ENCODE measurements around the gene TBL1Y. TPM values are rescaled to one million over a fixed set of nuclear protein-coding genes. Genes with fewer than 3 reads are reported as not detected.

Gene TBL1Y
- total RNA-seq, 2 experiments from 2014 or later, result 0.16 to 0.18 TPM

GRCh38 chrY:6977783-6978182 lies 67.3 kb downstream of the TBL1Y start:
- no peaks in the 10 kb centered on the region for H3K4me1 Mint-ChIP-seq (ENCODE audit: low read depth)
- CTCF ChIA-PET, result interaction anchor here (0.9 kb wide), 1 partner anchor 108 kb away, joined by 3 read pairs; no protein-coding TSS in a partner anchor
- ATAC-seq (no peak), DNase-seq (no peak)
- H3K36me3 Mint-ChIP-seq (ENCODE audit: low read depth), result no peaks in the 10 kb centered on the region
- H3K27me3 Mint-ChIP-seq (ENCODE audit: low read depth), result peaks cover 2% of the 10 kb centered on the region
- no peak overlapping the region for H3K27ac Mint-ChIP-seq
- H3K9me3 Mint-ChIP-seq (ENCODE audit: insufficient read depth), result no peaks in the 10 kb centered on the region
- H3K4me3 Mint-ChIP-seq, result no peak overlapping the region
- POLR2A ChIA-PET, result no interaction called here

GRCh38 chrY:6983221-6983620 lies 72.7 kb downstream of the TBL1Y start:
- Mint-ChIP-seq H3K4me3 (no peak overlapping the region), H3K9me3 (ENCODE audit: insufficient read depth) (no peaks in the 10 kb centered on the region), H3K27ac (no peak overlapping the region), H3K36me3 (ENCODE audit: low read depth) (no peaks in the 10 kb centered on the region), H3K4me1 (ENCODE audit: low read depth) (peaks cover 22% of the 10 kb centered on the region), H3K27me3 (ENCODE audit: low read depth) (peaks cover 2% of the 10 kb centered on the region)
- no peak for DNase-seq
- CTCF ChIA-PET, result no interaction called here
- POLR2A ChIA-PET, result no interaction called here
- no peak for ATAC-seq

GRCh38 chrY:6987811-6988210 lies 77.3 kb downstream of the TBL1Y start:
- no peak overlapping the region for H3K27ac Mint-ChIP-seq
- no peaks in the 10 kb centered on the region for H3K9me3 Mint-ChIP-seq (ENCODE audit: insufficient read depth)
- ChIA-PET POLR2A (no interaction called here), CTCF (no interaction called here)
- DNase-seq (no peak), ATAC-seq (no peak)
- peaks cover 22% of the 10 kb centered on the region for H3K4me1 Mint-ChIP-seq (ENCODE audit: low read depth)
- H3K36me3 Mint-ChIP-seq (ENCODE audit: low read depth), result no peaks in the 10 kb centered on the region
- no peak overlapping the region for H3K4me3 Mint-ChIP-seq
- H3K27me3 Mint-ChIP-seq (ENCODE audit: low read depth), result no peaks in the 10 kb centered on the region

GRCh38 chrY:6989886-6990620 lies 79.6 kb downstream of the TBL1Y start:
- Mint-ChIP-seq H3K4me3 (no peak overlapping the region), H3K4me1 (ENCODE audit: low read depth) (peaks cover 13% of the 10 kb centered on the region), H3K9me3 (ENCODE audit: insufficient read depth) (no peaks in the 10 kb centered on the region), H3K36me3 (ENCODE audit: low read depth) (no peaks in the 10 kb centered on the region), H3K27me3 (ENCODE audit: low read depth) (no peaks in the 10 kb centered on the region), H3K27ac (no peak overlapping the region)
- ChIA-PET POLR2A (no interaction called here), CTCF (no interaction called here)
- no peak for ATAC-seq
- DNase-seq, result no peak

GRCh38 chrY:6992041-6992440 lies 81.5 kb downstream of the TBL1Y start:
- CTCF ChIA-PET, result no interaction called here
- Mint-ChIP-seq H3K4me1 (ENCODE audit: low read depth) (no peaks in the 10 kb centered on the region), H3K9me3 (ENCODE audit: insufficient read depth) (no peaks in the 10 kb centered on the region), H3K27me3 (ENCODE audit: low read depth) (no peaks in the 10 kb centered on the region), H3K36me3 (ENCODE audit: low read depth) (no peaks in the 10 kb centered on the region), H3K4me3 (no peak overlapping the region), H3K27ac (no peak overlapping the region)
- no peak for ATAC-seq
- DNase-seq, result no peak
- POLR2A ChIA-PET, result no interaction called here

- no peak for ATAC-seq
- Mint-ChIP-seq H3K27me3 (ENCODE audit: low read depth) (no peaks in the 10 kb centered on the region), H3K27ac (no peak overlapping the region), H3K36me3 (ENCODE audit: low read depth) (no peaks in the 10 kb centered on the region), H3K4me3 (no peak overlapping the region), H3K4me1 (ENCODE audit: low read depth) (no peaks in the 10 kb centered on the region), H3K9me3 (ENCODE audit: insufficient read depth) (no peaks in the 10 kb centered on the region)
- POLR2A ChIA-PET, result no interaction called here
- CTCF ChIA-PET, result no interaction called here
- DNase-seq, result no peak
Observed at GRCh38 chrY:6995987-6996386, 85.5 kb downstream of the TBL1Y start.

- ChIA-PET POLR2A (no interaction called here), CTCF (no interaction called here)
- Mint-ChIP-seq H3K27ac (no peak overlapping the region), H3K4me1 (ENCODE audit: low read depth) (no peaks in the 10 kb centered on the region), H3K9me3 (ENCODE audit: insufficient read depth) (no peaks in the 10 kb centered on the region), H3K4me3 (no peak overlapping the region), H3K36me3 (ENCODE audit: low read depth) (no peaks in the 10 kb centered on the region), H3K27me3 (ENCODE audit: low read depth) (no peaks in the 10 kb centered on the region)
- no peak for ATAC-seq
- DNase-seq, result no peak
Observed at GRCh38 chrY:6997503-6998066, 87.1 kb downstream of the TBL1Y start.

- no peaks in the 10 kb centered on the region for H3K27me3 Mint-ChIP-seq (ENCODE audit: low read depth)
- H3K4me1 Mint-ChIP-seq (ENCODE audit: low read depth), result no peaks in the 10 kb centered on the region
- H3K27ac Mint-ChIP-seq, result no peak overlapping the region
- no peaks in the 10 kb centered on the region for H3K9me3 Mint-ChIP-seq (ENCODE audit: insufficient read depth)
- no peaks in the 10 kb centered on the region for H3K36me3 Mint-ChIP-seq (ENCODE audit: low read depth)
- no peak overlapping the region for H3K4me3 Mint-ChIP-seq
- DNase-seq (no peak), ATAC-seq (no peak)
- ChIA-PET POLR2A (no interaction called here), CTCF (no interaction called here)
Observed at GRCh38 chrY:6999905-7000304, 89.4 kb downstream of the TBL1Y start.

- H3K27ac Mint-ChIP-seq, result no peak overlapping the region
- H3K36me3 Mint-ChIP-seq (ENCODE audit: low read depth), result no peaks in the 10 kb centered on the region
- ChIA-PET CTCF (interaction anchor here (1.6 kb wide), 1 partner anchor 83 kb away, joined by 4 read pairs; no protein-coding TSS in a partner anchor), POLR2A (no interaction called here)
- H3K9me3 Mint-ChIP-seq (ENCODE audit: insufficient read depth), result no peaks in the 10 kb centered on the region
- no peaks in the 10 kb centered on the region for H3K4me1 Mint-ChIP-seq (ENCODE audit: low read depth)
- no peak overlapping the region for H3K4me3 Mint-ChIP-seq
- ATAC-seq, result no peak
- DNase-seq, result no peak
- no peaks in the 10 kb centered on the region for H3K27me3 Mint-ChIP-seq (ENCODE audit: low read depth)
Observed at GRCh38 chrY:7002581-7002980, 92.1 kb downstream of the TBL1Y start.

GRCh38 chrY:7007911-7008310 lies 97.4 kb downstream of the TBL1Y start:
- H3K4me3 Mint-ChIP-seq, result no peak overlapping the region
- ATAC-seq, result no peak
- no peaks in the 10 kb centered on the region for H3K36me3 Mint-ChIP-seq (ENCODE audit: low read depth)
- H3K9me3 Mint-ChIP-seq (ENCODE audit: insufficient read depth), result no peaks in the 10 kb centered on the region
- DNase-seq, result no peak
- no peak overlapping the region for H3K27ac Mint-ChIP-seq
- no peaks in the 10 kb centered on the region for H3K27me3 Mint-ChIP-seq (ENCODE audit: low read depth)
- POLR2A ChIA-PET, result no interaction called here
- CTCF ChIA-PET, result no interaction called here
- H3K4me1 Mint-ChIP-seq (ENCODE audit: low read depth), result no peaks in the 10 kb centered on the region

GRCh38 chrY:7008578-7009355 lies 98.3 kb downstream of the TBL1Y start:
- Mint-ChIP-seq H3K27ac (no peak overlapping the region), H3K9me3 (ENCODE audit: insufficient read depth) (no peaks in the 10 kb centered on the region), H3K4me1 (ENCODE audit: low read depth) (no peaks in the 10 kb centered on the region), H3K36me3 (ENCODE audit: low read depth) (no peaks in the 10 kb centered on the region), H3K4me3 (no peak overlapping the region), H3K27me3 (ENCODE audit: low read depth) (no peaks in the 10 kb centered on the region)
- ChIA-PET CTCF (interaction anchor here (0.7 kb wide), 1 partner anchor 1303 kb away, joined by 3 read pairs; no protein-coding TSS in a partner anchor), POLR2A (no interaction called here)
- no peak for ATAC-seq
- no peak for DNase-seq

- POLR2A ChIA-PET, result no interaction called here
- Mint-ChIP-seq H3K36me3 (ENCODE audit: low read depth) (no peaks in the 10 kb centered on the region), H3K4me3 (no peak overlapping the region), H3K27ac (no peak overlapping the region), H3K4me1 (ENCODE audit: low read depth) (no peaks in the 10 kb centered on the region), H3K27me3 (ENCODE audit: low read depth) (no peaks in the 10 kb centered on the region), H3K9me3 (ENCODE audit: insufficient read depth) (no peaks in the 10 kb centered on the region)
- DNase-seq, result no peak
- CTCF ChIA-PET, result no interaction called here
- ATAC-seq, result no peak
Observed at GRCh38 chrY:7013051-7013450, 102.6 kb downstream of the TBL1Y start.
